Suprapubic skin (tissue), 4 donors: ENCODE results near the gene INSIG2. TPM values are rescaled to one million over a fixed set of nuclear protein-coding genes. Genes with fewer than 3 reads are reported as not detected.
"Not testable (repeated sequence)": the region's sequence is repeated elsewhere in the genome, so short reads cannot be mapped to it uniquely, and the experiment has no call there.

ENCODE experiments used
- DNase-seq, 2 donors: peaks; one replicate each; pipeline ENCODE4 v3.0.0-alpha.2; 2019; ENCODE audit warnings: low spot score in 2 of 2
- H3K27ac ChIP-seq: fragments of 200-600 bp; sonication (generic); one replicate; pipeline ENCODE4 v1.5.1; 2019
- H3K27me3 ChIP-seq: fragments of 200-600 bp; sonication (generic); one replicate; pipeline ENCODE4 v1.5.1; 2019
- H3K36me3 ChIP-seq: fragments of 200-600 bp; sonication (generic); one replicate; pipeline ENCODE4 v1.5.1; 2019
- H3K4me1 ChIP-seq: fragments of 200-600 bp; sonication (generic); one replicate; pipeline ENCODE4 v1.5.1; 2019
- H3K4me3 ChIP-seq: fragments of 200-600 bp; sonication (generic); one replicate; pipeline ENCODE4 v1.5.1; 2019; ENCODE audit warnings: mild to moderate bottlenecking
- H3K9me3 ChIP-seq: fragments of 200-600 bp; sonication (generic); one replicate; pipeline ENCODE4 v1.5.1; 2019
- EP300 ChIP-seq: sonication (generic); formaldehyde crosslinking; IDR thresholded peaks from one replicate; pipeline ENCODE4 v1.6.1; 2017; ENCODE audit warnings: antibody characterized with exemption
- POLR2A ChIP-seq, 2 donors: fragments of 450-650 bp; IDR thresholded peaks; one replicate each; pipeline ENCODE4 v1.6.1; 2017; ENCODE audit warnings: antibody characterized with exemption in 2 of 2, mild to moderate bottlenecking in 2 of 2, moderate library complexity in 2 of 2
- POLR2AphosphoS5 ChIP-seq, 3 donors: sonication (generic); formaldehyde crosslinking; IDR thresholded peaks; one replicate each; pipeline ENCODE4 v1.6.1; 2017; ENCODE audit warnings: antibody characterized with exemption in 3 of 3
- WGBS: methylation state at CpG from one replicate; pipeline ENCODE4 v1.1.5; 2018; 5-methylcytosine and 5-hydroxymethylcytosine counted together
- total RNA-seq, 4 donors: library from RNA; depleted of rRNA; stranded (reverse); fragments of >200 nt; gene quantifications; one replicate each; pipeline ENCODE4 v1.1.0, GENCODE V29; 2016
- TF ChIP-seq, protein P1 (sequence below), 2 donors: fragments of 200-600 bp in 1 of 2; fragments of 450-650 bp in 1 of 2; sonication (generic) in 1 of 2; IDR thresholded peaks; one replicate each; pipeline ENCODE4 v1.5.1; 2016 to 2019; ENCODE audit warnings: antibody characterized with exemption in 2 of 2, mild to moderate bottlenecking in 1 of 2, moderate library complexity in 1 of 2

The INSIG2 gene
- total RNA-seq, 4 donors from 2014 or later, result 6.9 to 14.9 (median 9.3) TPM

- peaks cover 25% of the 10 kb centered on the region for H3K4me1 ChIP-seq
- 89% methylated on average over 3 of the region's 3 CpGs for WGBS
- no peak overlapping the region for H3K4me3 ChIP-seq
- H3K27me3 ChIP-seq, result no peaks in the 10 kb centered on the region
- DNase-seq, result no peak
- no peak for TF ChIP-seq POLR2A (IDR thresholded peaks at IDR 0.05)
- TF ChIP-seq EP300, result no peak
- TF ChIP-seq, protein P1, sequence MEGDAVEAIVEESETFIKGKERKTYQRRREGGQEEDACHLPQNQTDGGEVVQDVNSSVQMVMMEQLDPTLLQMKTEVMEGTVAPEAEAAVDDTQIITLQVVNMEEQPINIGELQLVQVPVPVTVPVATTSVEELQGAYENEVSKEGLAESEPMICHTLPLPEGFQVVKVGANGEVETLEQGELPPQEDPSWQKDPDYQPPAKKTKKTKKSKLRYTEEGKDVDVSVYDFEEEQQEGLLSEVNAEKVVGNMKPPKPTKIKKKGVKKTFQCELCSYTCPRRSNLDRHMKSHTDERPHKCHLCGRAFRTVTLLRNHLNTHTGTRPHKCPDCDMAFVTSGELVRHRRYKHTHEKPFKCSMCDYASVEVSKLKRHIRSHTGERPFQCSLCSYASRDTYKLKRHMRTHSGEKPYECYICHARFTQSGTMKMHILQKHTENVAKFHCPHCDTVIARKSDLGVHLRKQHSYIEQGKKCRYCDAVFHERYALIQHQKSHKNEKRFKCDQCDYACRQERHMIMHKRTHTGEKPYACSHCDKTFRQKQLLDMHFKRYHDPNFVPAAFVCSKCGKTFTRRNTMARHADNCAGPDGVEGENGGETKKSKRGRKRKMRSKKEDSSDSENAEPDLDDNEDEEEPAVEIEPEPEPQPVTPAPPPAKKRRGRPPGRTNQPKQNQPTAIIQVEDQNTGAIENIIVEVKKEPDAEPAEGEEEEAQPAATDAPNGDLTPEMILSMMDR (IDR thresholded peaks at IDR 0.05), result no peak
- no peak for TF ChIP-seq POLR2AphosphoS5 (IDR thresholded peaks at IDR 0.05)
- H3K36me3 ChIP-seq, result no peaks in the 10 kb centered on the region
- H3K9me3 ChIP-seq, result no peaks in the 10 kb centered on the region
- no peak overlapping the region for H3K27ac ChIP-seq
These were observed 2.1 kb upstream of the INSIG2 start for GRCh38 chr2:118086024-118086633.

GRCh38 chr2:118089139-118089800 is 999 bp downstream of the INSIG2 start:
- no peak for DNase-seq
- no peaks in the 10 kb centered on the region for H3K36me3 ChIP-seq
- no peaks in the 10 kb centered on the region for H3K9me3 ChIP-seq
- 5% methylated on average over 11 of the region's 11 CpGs for WGBS
- no peaks in the 10 kb centered on the region for H3K27me3 ChIP-seq
- peaks cover 25% of the 10 kb centered on the region for H3K4me1 ChIP-seq
- H3K27ac ChIP-seq, result peak overlapping the region; percentile 13
- peak overlapping the region; percentile 62 for H3K4me3 ChIP-seq
- TF ChIP-seq, protein P1 (IDR thresholded peaks at IDR 0.05), result peak in 1 of 2 donors; percentile 26
- TF ChIP-seq POLR2AphosphoS5 (IDR thresholded peaks at IDR 0.05), result no peak

DNA sequence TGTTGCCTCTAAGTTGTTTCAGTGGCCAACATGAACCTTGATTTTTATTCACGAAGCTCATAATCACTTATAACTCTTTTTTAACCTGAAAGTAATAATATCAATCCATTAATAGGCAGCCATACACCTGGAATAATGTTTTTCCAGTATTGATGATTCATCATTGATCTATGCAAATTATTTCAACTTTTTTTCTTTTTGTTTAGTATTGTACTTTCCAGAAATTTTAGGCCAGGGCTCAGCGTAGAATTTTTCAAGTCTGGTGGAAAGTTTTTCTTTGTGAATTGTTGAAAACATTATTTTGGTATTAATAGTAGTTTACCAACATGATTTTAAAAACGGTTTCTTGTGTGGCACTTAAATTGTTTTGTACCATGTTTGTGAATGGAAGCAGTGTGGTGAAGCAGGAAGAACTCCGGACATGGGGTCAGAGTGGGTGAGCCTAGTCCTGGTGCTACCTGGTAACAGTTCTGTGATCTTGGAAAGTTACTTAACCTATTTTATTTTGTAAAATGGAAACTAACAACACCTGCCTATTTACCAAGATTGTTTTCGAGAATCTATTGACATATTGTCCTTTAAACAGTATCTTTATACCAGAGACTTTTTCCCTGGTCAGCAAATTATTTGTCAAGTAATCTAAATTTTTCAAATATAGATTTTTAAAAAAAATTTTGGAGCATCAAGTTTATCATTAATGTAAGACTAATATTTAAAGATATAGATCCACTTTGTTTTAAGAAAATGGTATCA is 2.3 kb downstream of the INSIG2 start:
- WGBS, result 86% methylated on average over 5 of the region's 5 CpGs
- no peak overlapping the region for H3K4me3 ChIP-seq
- no peak overlapping the region for H3K27ac ChIP-seq
- TF ChIP-seq EP300 (no peak), POLR2A (IDR thresholded peaks at IDR 0.05) (no peak), POLR2AphosphoS5 (IDR thresholded peaks at IDR 0.05) (no peak)
- TF ChIP-seq, protein P1 (IDR thresholded peaks at IDR 0.05), result no peak
- no peaks in the 10 kb centered on the region for H3K36me3 ChIP-seq
- no peaks in the 10 kb centered on the region for H3K27me3 ChIP-seq
- DNase-seq, result no peak
- no peaks in the 10 kb centered on the region for H3K9me3 ChIP-seq
- peaks cover 25% of the 10 kb centered on the region for H3K4me1 ChIP-seq

DNA sequence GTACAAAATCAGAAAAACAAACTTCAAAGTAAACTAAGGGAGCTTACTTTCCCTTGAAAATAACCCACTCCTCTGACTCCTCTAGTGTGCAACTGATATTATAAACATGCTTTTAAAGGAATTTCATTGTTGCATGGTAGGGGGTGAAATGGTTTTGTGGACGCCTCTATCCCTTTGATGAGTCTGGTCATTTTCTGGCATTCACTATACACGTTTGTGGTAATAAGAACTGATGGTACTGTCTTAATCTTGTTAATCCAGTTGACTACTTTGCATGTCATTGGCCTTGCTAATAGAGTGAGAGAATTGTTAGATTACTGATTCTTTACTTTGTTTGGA is 2.8 kb downstream of the INSIG2 start:
- H3K27me3 ChIP-seq, result no peaks in the 10 kb centered on the region
- TF ChIP-seq EP300 (no peak), POLR2A (IDR thresholded peaks at IDR 0.05) (no peak), POLR2AphosphoS5 (IDR thresholded peaks at IDR 0.05) (no peak)
- TF ChIP-seq, protein P1 (IDR thresholded peaks at IDR 0.05), result no peak
- 91% methylated on average over 2 of the region's 2 CpGs for WGBS

DNA sequence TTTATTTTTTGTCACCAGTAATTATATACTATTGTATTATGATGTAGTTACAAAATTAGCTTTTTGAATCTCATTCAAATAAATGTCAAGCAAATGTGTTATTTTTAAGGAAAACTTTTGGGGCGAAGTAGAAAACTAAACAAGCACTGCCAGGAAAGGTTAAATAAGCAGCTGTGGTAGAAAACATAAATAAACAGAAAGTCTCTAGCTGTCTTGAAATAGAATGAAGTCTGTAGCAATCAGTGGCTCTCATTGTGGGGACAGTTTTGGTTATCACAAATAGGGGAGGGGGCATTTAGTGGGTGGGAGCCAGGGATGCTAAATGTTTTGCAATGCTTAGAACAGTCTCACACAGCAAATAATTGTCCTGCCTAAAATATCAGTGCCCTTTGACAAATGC is 3.4 kb downstream of the INSIG2 start:
- TF ChIP-seq POLR2A (IDR thresholded peaks at IDR 0.05) (no peak), EP300 (no peak), POLR2AphosphoS5 (IDR thresholded peaks at IDR 0.05) (no peak)
- TF ChIP-seq, protein P1 (IDR thresholded peaks at IDR 0.05), result no peak
- no peak overlapping the region for H3K27ac ChIP-seq
- no peaks in the 10 kb centered on the region for H3K9me3 ChIP-seq
- WGBS, result 88% methylated on average over 1 of the region's 1 CpG
- H3K36me3 ChIP-seq, result no peaks in the 10 kb centered on the region
- no peak overlapping the region for H3K4me3 ChIP-seq
- H3K4me1 ChIP-seq, result peaks cover 25% of the 10 kb centered on the region
- H3K27me3 ChIP-seq, result no peaks in the 10 kb centered on the region
- no peak for DNase-seq

More for the DNA sequence above, 2.8 kb downstream of the INSIG2 start:
- no peak for DNase-seq
- Histone ChIP-seq H3K4me3 (no peak overlapping the region), H3K4me1 (peaks cover 25% of the 10 kb centered on the region), H3K36me3 (no peaks in the 10 kb centered on the region), H3K27ac (no peak overlapping the region), H3K9me3 (no peaks in the 10 kb centered on the region)

- DNase-seq, H3K4me3 ChIP-seq, H3K9me3 ChIP-seq, H3K27me3 ChIP-seq, H3K27ac ChIP-seq, H3K36me3 ChIP-seq: not testable (repeated sequence)
- H3K4me1 ChIP-seq, result peaks cover 13% of the 10 kb centered on the region
These were observed 5.8 kb downstream of the INSIG2 start for GRCh38 chr2:118094102-118094501.
